HEK293T (cell line): ENCODE results near the gene NELFB.

Source experiments
- CTCF ChIA-PET: fragments of 350-600 bp; formaldehyde crosslinking; extraction: SDS; loops from one replicate; lab custom pipeline; 2021; ENCODE audit warnings: antibody characterized with exemption, inconsistent platforms; lab: Yijun Ruan, JAX
- POLR2A ChIA-PET: fragments of 350-600 bp; formaldehyde crosslinking; extraction: SDS; loops from one replicate; lab custom pipeline; 2020; ENCODE audit warnings: antibody characterized with exemption, inconsistent platforms; lab: Yijun Ruan, JAX
- DNase-seq: peaks from one replicate; pipeline ENCODE4 v3.0.0; 2012; ENCODE audit warnings: mixed read lengths; ENCODE audit errors: extremely low spot score
- ARNT ChIP-seq: fragments of 450-650 bp; IDR thresholded peaks from 2 replicates; pipeline ENCODE4 v1.6.1; 2017; ENCODE audit warnings: mild to moderate bottlenecking
- BHLHE40 ChIP-seq: fragments of 450-650 bp; IDR thresholded peaks from 2 replicates; pipeline ENCODE4 v1.6.1; 2016; ENCODE audit warnings: mild to moderate bottlenecking, moderate library complexity, borderline replicate concordance
- CTBP1 ChIP-seq: fragments of 450-650 bp; IDR thresholded peaks from 2 replicates; pipeline ENCODE4 v1.6.1; 2016; ENCODE audit warnings: borderline replicate concordance
- ELF4 ChIP-seq: fragments of 450-650 bp; IDR thresholded peaks from 2 replicates; pipeline ENCODE4 v1.6.1; 2017; ENCODE audit warnings: antibody characterized with exemption
- FOXA1 ChIP-seq: fragments of 450-650 bp; IDR thresholded peaks from 2 replicates; pipeline ENCODE4 v1.6.1; 2016; ENCODE audit warnings: mild to moderate bottlenecking
- FOXK2 ChIP-seq: fragments of 450-650 bp; IDR thresholded peaks from 2 replicates; pipeline ENCODE4 v1.6.1; 2016; ENCODE audit warnings: mild to moderate bottlenecking
- FOXM1 ChIP-seq: fragments of 450-650 bp; IDR thresholded peaks from 2 replicates; pipeline ENCODE4 v1.6.1; 2017; ENCODE audit warnings: mild to moderate bottlenecking, borderline replicate concordance
- HDGF ChIP-seq: fragments of 450-650 bp; IDR thresholded peaks from 2 replicates; pipeline ENCODE4 v1.6.1; 2017; ENCODE audit warnings: antibody characterized with exemption, borderline replicate concordance
- L3MBTL2 ChIP-seq: fragments of 450-650 bp; conservative IDR thresholded peaks from 2 replicates; pipeline ENCODE4 v1.6.1; 2016; ENCODE audit warnings: mild to moderate bottlenecking
- LEF1 ChIP-seq: fragments of 450-650 bp; IDR thresholded peaks from 2 replicates; pipeline ENCODE4 v1.6.1; 2017; ENCODE audit warnings: mild to moderate bottlenecking, borderline replicate concordance
- NFRKB ChIP-seq: fragments of 450-650 bp; IDR thresholded peaks from 2 replicates; pipeline ENCODE4 v1.6.1; 2016; ENCODE audit warnings: mild to moderate bottlenecking, moderate library complexity
- PKNOX1 ChIP-seq: fragments of 450-650 bp; IDR thresholded peaks from 2 replicates; pipeline ENCODE4 v1.6.1; 2016
- SP1 ChIP-seq: fragments of 450-650 bp; IDR thresholded peaks from 2 replicates; pipeline ENCODE4 v1.6.1; 2017
- SUZ12 ChIP-seq: fragments of 450-650 bp; IDR thresholded peaks from 2 replicates; pipeline ENCODE4 v1.6.1; 2016; ENCODE audit warnings: mild to moderate bottlenecking
- TARDBP ChIP-seq: fragments of 450-650 bp; IDR thresholded peaks from 2 replicates; pipeline ENCODE4 v1.6.1; 2016
- ZNF384 ChIP-seq: fragments of 450-650 bp; IDR thresholded peaks from 2 replicates; pipeline ENCODE4 v1.6.1; 2016

The NELFB gene

GRCh38 chr9:137298401-137299202, 43.5 kb downstream of the NELFB start:
- CTCF ChIA-PET = interaction anchor here (1.6 kb wide), 1 partner anchor 12 kb away, joined by 5 read pairs; no protein-coding TSS in a partner anchor
- no peak for DNase-seq
- POLR2A ChIA-PET = interaction anchor here (0.8 to 1.2 kb wide), 2 partner anchors 14 to 58 kb away, joined by 3 to 4 read pairs; partner anchors contain the start of gene TUBB4B
- TF ChIP-seq L3MBTL2 (no peak), FOXM1 (no peak), LEF1 (no peak), TARDBP (no peak), SP1 (no peak), ARNT (no peak), BHLHE40 (no peak), PKNOX1 (no peak), ELF4 (no peak), SUZ12 (no peak), HDGF (no peak), FOXK2 (no peak), NFRKB (no peak), FOXA1 (no peak), ZNF384 (no peak)

- POLR2A ChIA-PET = interaction anchor here (0.8 to 1.2 kb wide), 2 partner anchors 13 to 58 kb away, joined by 3 to 4 read pairs; partner anchors contain the start of gene TUBB4B
- CTCF ChIA-PET = interaction anchor here (1.6 kb wide), 1 partner anchor 12 kb away, joined by 5 read pairs; no protein-coding TSS in a partner anchor
- DNase-seq = no peak
- TF ChIP-seq FOXK2 = no peak
- TF ChIP-seq BHLHE40 = no peak
- TF ChIP-seq PKNOX1 = no peak
- no peak for TF ChIP-seq FOXA1
- no peak for TF ChIP-seq TARDBP
- TF ChIP-seq CTBP1 = no peak
- no peak for TF ChIP-seq FOXM1
- TF ChIP-seq SP1 = no peak
These were observed 44.1 kb downstream of the NELFB start for GRCh38 chr9:137299203-137299565.

GRCh38 chr9:137299938-137300337, 44.8 kb downstream of the NELFB start:
- ChIA-PET CTCF (interaction anchor here (1.6 kb wide), 1 partner anchor 13 kb away, joined by 5 read pairs; no protein-coding TSS in a partner anchor), POLR2A (no interaction called here)
- TF ChIP-seq PKNOX1 (no peak), SP1 (no peak), FOXM1 (no peak), FOXA1 (no peak), L3MBTL2 (no peak), LEF1 (no peak)
- no peak for DNase-seq

GRCh38 chr9:137300567-137301080, 45.5 kb downstream of the NELFB start:
- CTCF ChIA-PET = no interaction called here
- TF ChIP-seq LEF1 = no peak
- TF ChIP-seq FOXM1 = no peak
- no peak for TF ChIP-seq ARNT
- no peak for TF ChIP-seq FOXK2
- TF ChIP-seq ZNF384 = no peak
- no peak for TF ChIP-seq SUZ12
- TF ChIP-seq HDGF = no peak
- no peak for TF ChIP-seq FOXA1
- no peak for TF ChIP-seq SP1
- DNase-seq = peak; percentile 47
- POLR2A ChIA-PET = interaction anchor here (1.0 kb wide), 1 partner anchor 16 kb away, joined by 3 read pairs; no protein-coding TSS in a partner anchor

- peak; percentile 65 for DNase-seq
- ChIA-PET CTCF (interaction anchor here (1.2 to 1.3 kb wide), 3 partner anchors 14 to 122 kb away, joined by 4 to 8 read pairs (median 6); partner anchors contain the start of genes EXD3 and NOXA1), POLR2A (interaction anchor here (1.0 to 3.5 kb wide), 13 partner anchors 11 to 250 kb away, joined by 3 to 18 read pairs (median 5); partner anchors contain the start of genes EXD3, MRPL41, NOXA1 and TUBB4B)
- TF ChIP-seq FOXM1 (0 out of 2 replicates have a peak, but pooled peaks have one; percentile 49), NFRKB (no peak), ARNT (0 out of 2 replicates have a peak, but pooled peaks have one; percentile 11), L3MBTL2 (peak; percentile 89), LEF1 (peak; percentile 42; the same call in 1 of the 2 replicates)
These were observed 46.2 kb downstream of the NELFB start for GRCh38 chr9:137301081-137301947.
